Neutrophil (primary cell): Measurements from ENCODE around the gene MYBBP1A.

Experiments used
- H3K27ac ChIP-seq: fragments of 200-600 bp; sonication (generic); 2 replicates; pipeline ENCODE4 v1.5.1; 2016; ENCODE audit warnings: mild to moderate bottlenecking, moderate library complexity
- H3K27me3 ChIP-seq: fragments of 200-600 bp; sonication (generic); 2 replicates; pipeline ENCODE4 v1.6.0; 2016; ENCODE audit warnings: mild to moderate bottlenecking
- H3K36me3 ChIP-seq: fragments of 200-600 bp; sonication (generic); 2 replicates; pipeline ENCODE4 v1.5.1; 2017
- H3K4me1 ChIP-seq, 2 experiments: fragments of 200-600 bp in 1 of 2; sonication (generic) in 1 of 2; 1 replicate in 1 of 2; 2 replicates in 1 of 2; pipeline versions ENCODE4 v1.5.1 to v1.6.1; 2013 to 2016; ENCODE audit warnings: low read depth in 1 of 2, low read length in 1 of 2, mild to moderate bottlenecking in 1 of 2, moderate library complexity in 1 of 2; ENCODE audit not compliant: control insufficient read depth in 1 of 2, insufficient read depth in 1 of 2
- H3K4me3 ChIP-seq, 2 experiments: fragments of 200-600 bp in 1 of 2; sonication (generic) in 1 of 2; 1 replicate in 1 of 2; 2 replicates in 1 of 2; pipeline ENCODE4 v1.5.1; 2013 to 2016; ENCODE audit warnings: low read depth in 1 of 2, low read length in 1 of 2, mild to moderate bottlenecking in 1 of 2, moderate library complexity in 1 of 2
- H3K9me3 ChIP-seq: fragments of 200-600 bp; sonication (generic); 2 replicates; pipeline ENCODE4 v1.5.1; 2016
- CTCF ChIP-seq: fragments of 200-600 bp; sonication (generic); IDR thresholded peaks from 2 replicates; pipeline ENCODE4 v1.5.1; 2016; ENCODE audit warnings: antibody characterized with exemption

The MYBBP1A gene

GRCh38 chr17:4518901-4519300 lies 36.3 kb downstream of the MYBBP1A start:
- H3K27me3 ChIP-seq, result no peaks in the 10 kb centered on the region
- no peak overlapping the region for H3K4me3 ChIP-seq
- no peaks in the 10 kb centered on the region for H3K9me3 ChIP-seq
- H3K27ac ChIP-seq, result no peak overlapping the region
- H3K36me3 ChIP-seq, result peaks cover 8% of the 10 kb centered on the region
- no peak for TF ChIP-seq CTCF
- no peaks in the 10 kb centered on the region for H3K4me1 ChIP-seq

GRCh38 chr17:4516735-4517134 lies 38.4 kb downstream of the MYBBP1A start:
- Histone ChIP-seq H3K4me3 (no peak overlapping the region), H3K36me3 (no peaks in the 10 kb centered on the region), H3K27ac (no peak overlapping the region), H3K27me3 (no peaks in the 10 kb centered on the region), H3K4me1 (no peaks in the 10 kb centered on the region), H3K9me3 (no peaks in the 10 kb centered on the region)
- TF ChIP-seq CTCF, result no peak

DNA sequence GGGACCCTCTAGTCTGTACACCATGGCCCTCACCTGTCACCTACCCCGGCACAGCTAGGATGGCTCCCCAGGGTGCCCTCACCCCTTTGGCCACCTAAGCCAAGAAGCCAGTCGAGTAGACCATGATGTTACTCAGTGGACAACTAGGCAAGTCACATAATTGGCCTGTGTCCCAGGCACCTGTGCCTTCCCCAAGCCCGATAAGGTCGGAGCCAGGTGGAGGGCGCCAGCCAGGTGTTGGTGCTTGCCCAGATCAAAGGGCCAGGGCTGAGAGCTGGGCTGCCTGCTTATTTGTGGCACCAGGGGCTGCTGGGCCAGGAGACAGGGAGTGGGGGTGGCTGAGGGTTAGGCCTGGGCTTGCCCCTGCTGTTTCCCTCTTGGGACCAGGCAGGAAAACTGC lies 39.7 kb downstream of the MYBBP1A start:
- Histone ChIP-seq H3K9me3 (no peaks in the 10 kb centered on the region), H3K4me1 (peaks cover 0 to 1% of the 10 kb centered on the region in 2 experiments), H3K36me3 (no peaks in the 10 kb centered on the region), H3K4me3 (no peak overlapping the region), H3K27me3 (no peaks in the 10 kb centered on the region), H3K27ac (no peak overlapping the region)
- TF ChIP-seq CTCF, result no peak

DNA sequence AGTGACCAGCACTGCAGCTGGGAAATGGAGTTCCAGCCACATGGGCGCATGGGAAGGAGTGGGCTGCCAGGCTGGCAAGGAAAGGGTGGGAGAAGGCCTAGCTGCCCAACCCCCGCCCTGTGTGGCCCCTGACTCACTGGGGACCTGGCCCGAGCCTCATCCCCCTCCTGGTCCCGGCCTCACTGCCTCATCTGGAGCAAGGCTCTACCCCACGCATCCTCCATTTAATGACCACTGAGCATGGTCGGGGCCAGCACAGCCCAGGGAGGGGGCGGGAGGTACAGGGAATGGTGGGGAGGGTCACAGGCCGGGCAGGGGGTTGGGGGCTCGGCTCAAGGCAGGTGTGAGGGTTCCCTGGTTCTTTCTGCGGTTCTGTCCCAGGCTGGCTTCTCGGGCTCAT lies 40.4 kb downstream of the MYBBP1A start:
- no peak for TF ChIP-seq CTCF
- Histone ChIP-seq H3K27ac (no peak overlapping the region), H3K27me3 (no peaks in the 10 kb centered on the region), H3K36me3 (no peaks in the 10 kb centered on the region), H3K4me3 (no peak overlapping the region), H3K9me3 (no peaks in the 10 kb centered on the region), H3K4me1 (peaks cover 0 to 8% of the 10 kb centered on the region in 2 experiments)

DNA sequence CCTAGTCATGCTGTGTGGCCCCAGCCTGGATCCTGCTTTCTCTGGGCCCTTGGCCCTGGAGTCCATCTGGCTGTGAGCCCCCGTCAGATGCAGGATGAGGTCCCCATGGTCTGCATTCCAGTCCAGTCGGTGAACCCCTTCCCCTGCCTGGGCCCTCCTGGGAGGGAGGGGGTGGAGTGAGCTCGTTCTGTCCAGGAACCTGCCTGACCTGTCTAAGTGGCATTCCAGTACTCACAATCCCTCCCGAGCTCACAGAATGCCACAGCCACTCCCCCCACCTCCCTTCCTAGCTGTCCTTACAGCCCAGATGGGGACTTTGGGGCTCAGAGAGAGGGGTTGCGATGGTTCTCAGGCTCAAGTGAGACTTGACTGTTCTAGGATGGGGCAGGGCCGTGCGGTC lies 41.0 kb downstream of the MYBBP1A start:
- no peaks in the 10 kb centered on the region for H3K9me3 ChIP-seq
- no peak for TF ChIP-seq CTCF
- H3K4me3 ChIP-seq, result no peak overlapping the region
- no peaks in the 10 kb centered on the region for H3K27me3 ChIP-seq
- no peak overlapping the region for H3K27ac ChIP-seq
- peaks cover 5 to 14% of the 10 kb centered on the region in 2 experiments for H3K4me1 ChIP-seq
- no peaks in the 10 kb centered on the region for H3K36me3 ChIP-seq
